HL-60 (cell line): ENCODE data around the gene BMERB1.

Experiments
- DNase-seq, 2 experiments: peaks; one replicate each; pipeline ENCODE4 v3.0.0-alpha.2; 2010 to 2020; ENCODE audit warnings: low read depth in 1 of 2, low spot score in 1 of 2
- H3K27ac ChIP-seq: fragments of 250-450 bp; sonication (Bioruptor Pico); replicated peaks from 2 replicates; pipeline ENCODE4 v1.5.1; 2020; ENCODE audit warnings: mild to moderate bottlenecking, moderate library complexity
- H3K27me3 ChIP-seq: fragments of 250-450 bp; sonication (Bioruptor Pico); 2 replicates; pipeline ENCODE4 v1.5.1; 2021; ENCODE audit warnings: mild to moderate bottlenecking, moderate library complexity; ENCODE audit not compliant: insufficient read depth, poor library complexity, severe bottlenecking
- H3K4me3 ChIP-seq: replicated peaks from 2 replicates; pipeline ENCODE4 v1.5.1; 2011; ENCODE audit warnings: mild to moderate bottlenecking, control low read depth, low read length; ENCODE audit not compliant: insufficient read depth
- CTCF ChIP-seq: IDR thresholded peaks from one replicate; pipeline ENCODE4 v1.5.1; 2011; ENCODE audit warnings: low read length, control low read depth, inconsistent platforms; ENCODE audit not compliant: insufficient read depth
- GABPA ChIP-seq: IDR thresholded peaks from 2 replicates; pipeline ENCODE4 v1.6.1; 2012; ENCODE audit warnings: low read depth
- POLR2AphosphoS5 ChIP-seq: IDR thresholded peaks from 2 replicates; pipeline ENCODE4 v1.6.1; 2012; ENCODE audit warnings: low read depth
- REST ChIP-seq: IDR thresholded peaks from 2 replicates; pipeline ENCODE4 v1.6.1; 2012; ENCODE audit warnings: low read depth; ENCODE audit not compliant: insufficient replicate concordance
- SPI1 ChIP-seq: IDR thresholded peaks from 2 replicates; pipeline ENCODE4 v1.6.1; 2012; ENCODE audit warnings: low read depth, mild to moderate bottlenecking, borderline replicate concordance

Gene BMERB1

GRCh38 chr16:15502041-15502725 lies 67.8 kb downstream of the BMERB1 start:
- no peak for DNase-seq
- Histone ChIP-seq H3K27me3 (peaks cover 10% of the 10 kb centered on the region), H3K27ac (no peak overlapping the region), H3K4me3 (no peak overlapping the region)
- TF ChIP-seq CTCF (no peak), REST (no peak), POLR2AphosphoS5 (no peak), SPI1 (no peak), GABPA (no peak)

DNA sequence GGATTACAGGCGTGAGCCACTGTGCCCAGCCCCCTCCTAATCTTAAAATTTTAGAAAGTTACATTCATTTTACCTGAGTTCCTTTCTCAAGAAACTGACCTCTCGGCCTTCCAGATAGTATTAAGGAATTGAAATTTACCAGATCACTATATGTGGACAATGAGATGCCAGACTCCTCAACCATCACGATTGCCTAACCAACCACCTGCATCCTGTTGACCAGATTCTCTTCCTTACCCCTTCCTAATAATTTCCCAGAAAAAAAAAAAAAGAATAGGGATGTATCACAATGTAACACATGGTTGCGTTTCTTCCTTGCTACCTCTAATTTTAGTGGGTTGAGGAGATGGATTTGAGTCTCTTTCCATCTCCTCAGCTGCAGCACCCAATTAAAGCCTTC lies 72.1 kb downstream of the BMERB1 start:
- DNase-seq = no peak
- TF ChIP-seq POLR2AphosphoS5 (no peak), GABPA (no peak), SPI1 (no peak), CTCF (no peak), REST (no peak)
- no peak overlapping the region for H3K4me3 ChIP-seq
- peaks cover 17% of the 10 kb centered on the region for H3K27me3 ChIP-seq
- no peak overlapping the region for H3K27ac ChIP-seq

GRCh38 chr16:15507301-15507958 lies 73.0 kb downstream of the BMERB1 start:
- TF ChIP-seq GABPA = no peak
- no peak for TF ChIP-seq POLR2AphosphoS5
- TF ChIP-seq CTCF = no peak
- TF ChIP-seq SPI1 = no peak
- no peak for TF ChIP-seq REST
- no peak for DNase-seq
- Histone ChIP-seq H3K27ac (no peak overlapping the region), H3K4me3 (no peak overlapping the region), H3K27me3 (peaks cover 17% of the 10 kb centered on the region)
